Cardiac fibroblast (primary cell): ENCODE results near the gene TICAM2.

Source experiments
- DNase-seq, 2 donors: peaks; one replicate each; pipeline versions ENCODE4 v3.0.0 to v3.0.0-alpha.2; 2010; ENCODE audit warnings: low read depth in 2 of 2
- H3K4me3 ChIP-seq, 2 donors: replicated peaks in 1 of 2; 1 replicate in 1 of 2; 2 replicates in 1 of 2; pipeline ENCODE4 v1.5.1; 2011; ENCODE audit warnings: low read depth in 2 of 2, low read length in 2 of 2, mild to moderate bottlenecking in 2 of 2, moderate library complexity in 1 of 2
- CTCF ChIP-seq: IDR thresholded peaks from one replicate; pipeline ENCODE4 v1.5.1; 2011; ENCODE audit warnings: low read depth, mild to moderate bottlenecking, low read length, inconsistent platforms

Gene TICAM2

GRCh38 chr5:115561176-115561575, 41.1 kb downstream of the TICAM2 start:
- no peak for DNase-seq

GRCh38 chr5:115559524-115559923, 42.8 kb downstream of the TICAM2 start:
- TF ChIP-seq CTCF: no peak
- no peak overlapping the region for H3K4me3 ChIP-seq
- DNase-seq: peak in 1 of 2 donors; percentile 89

More at GRCh38 chr5:115561176-115561575, 41.1 kb downstream of the TICAM2 start:
- no peak for TF ChIP-seq CTCF
- no peak overlapping the region for H3K4me3 ChIP-seq

- TF ChIP-seq CTCF: no peak
- no peak overlapping the region for H3K4me3 ChIP-seq
- peak; percentile 65 to 90 for DNase-seq
These were observed 43.8 kb downstream of the TICAM2 start for GRCh38 chr5:115558388-115558956.

GRCh38 chr5:115557667-115558387, 44.5 kb downstream of the TICAM2 start:
- H3K4me3 ChIP-seq: no peak overlapping the region
- TF ChIP-seq CTCF: no peak
- peak; percentile 44 to 68 for DNase-seq

- DNase-seq: no peak
- TF ChIP-seq CTCF: no peak
- no peak overlapping the region for H3K4me3 ChIP-seq
These were observed 46.0 kb downstream of the TICAM2 start for GRCh38 chr5:115556276-115556675.

GRCh38 chr5:115555084-115555633, 47.1 kb downstream of the TICAM2 start:
- TF ChIP-seq CTCF: no peak
- H3K4me3 ChIP-seq: no peak overlapping the region
- DNase-seq: no peak
